ENCODE measurements around the gene PGF. TPM values are rescaled to one million over a fixed set of nuclear protein-coding genes. Genes with fewer than 3 reads are reported as not detected.

PGF gene
- total RNA-seq, 1 donor from 2014 or later = 56.6 TPM

- DNase-seq (ENCODE audit: low read depth) = no peak
- H3K36me3 ChIP-seq (ENCODE audit: control insufficient read depth, insufficient read depth, low read length) = no peaks in the 10 kb centered on the region
- no peak for TF ChIP-seq CTCF (IDR thresholded peaks at IDR 0.05; ENCODE audit: insufficient read depth, low read length, severe bottlenecking)
- H3K4me3 ChIP-seq (ENCODE audit: low read depth, low read length) = no peak overlapping the region
- H3K27me3 ChIP-seq (ENCODE audit: control insufficient read depth, insufficient read depth, low read length) = no peaks in the 10 kb centered on the region
- FAIRE-seq = no peak
Measured at GRCh38 chr14:74982661-74983060, 27.3 kb upstream of the PGF start.

GRCh38 chr14:74981833-74982232 is 26.4 kb upstream of the PGF start:
- FAIRE-seq (no peak), DNase-seq (ENCODE audit: low read depth) (no peak)
- TF ChIP-seq CTCF (IDR thresholded peaks at IDR 0.05; ENCODE audit: insufficient read depth, low read length, severe bottlenecking) = no peak

GRCh38 chr14:74981462-74981782 is 26.0 kb upstream of the PGF start:
- DNase-seq (ENCODE audit: low read depth) (no peak), FAIRE-seq (no peak)

More at GRCh38 chr14:74981833-74982232, 26.4 kb upstream of the PGF start:
- H3K4me3 ChIP-seq (ENCODE audit: low read depth, low read length) = no peak overlapping the region
- no peaks in the 10 kb centered on the region for H3K27me3 ChIP-seq (ENCODE audit: control insufficient read depth, insufficient read depth, low read length)
- no peaks in the 10 kb centered on the region for H3K36me3 ChIP-seq (ENCODE audit: control insufficient read depth, insufficient read depth, low read length)

GRCh38 chr14:74980731-74981461 is 25.5 kb upstream of the PGF start:
- DNase-seq (ENCODE audit: low read depth) (no peak), FAIRE-seq (no peak)
- Histone ChIP-seq H3K36me3 (ENCODE audit: control insufficient read depth, insufficient read depth, low read length) (no peaks in the 10 kb centered on the region), H3K4me3 (ENCODE audit: low read depth, low read length) (no peak overlapping the region), H3K27me3 (ENCODE audit: control insufficient read depth, insufficient read depth, low read length) (no peaks in the 10 kb centered on the region)
- TF ChIP-seq CTCF (IDR thresholded peaks at IDR 0.05; ENCODE audit: insufficient read depth, low read length, severe bottlenecking) = no peak

More at GRCh38 chr14:74981462-74981782, 26.0 kb upstream of the PGF start:
- TF ChIP-seq CTCF (IDR thresholded peaks at IDR 0.05; ENCODE audit: insufficient read depth, low read length, severe bottlenecking) = no peak
- H3K27me3 ChIP-seq (ENCODE audit: control insufficient read depth, insufficient read depth, low read length) = no peaks in the 10 kb centered on the region
- H3K4me3 ChIP-seq (ENCODE audit: low read depth, low read length) = no peak overlapping the region
- H3K36me3 ChIP-seq (ENCODE audit: control insufficient read depth, insufficient read depth, low read length) = no peaks in the 10 kb centered on the region

GRCh38 chr14:74980398-74980730 is 25.0 kb upstream of the PGF start:
- TF ChIP-seq CTCF (IDR thresholded peaks at IDR 0.05; ENCODE audit: insufficient read depth, low read length, severe bottlenecking) = no peak
- Histone ChIP-seq H3K4me3 (ENCODE audit: low read depth, low read length) (no peak overlapping the region), H3K36me3 (ENCODE audit: control insufficient read depth, insufficient read depth, low read length) (no peaks in the 10 kb centered on the region), H3K27me3 (ENCODE audit: control insufficient read depth, insufficient read depth, low read length) (no peaks in the 10 kb centered on the region)
- no peak for FAIRE-seq
- no peak for DNase-seq (ENCODE audit: low read depth)
